ENCODE measurements around the gene MAD2L2. TPM values are rescaled to one million over a fixed set of nuclear protein-coding genes. Genes with fewer than 3 reads are reported as not detected.
A peak's percentile ranks its signal among the peaks of the same experiment; 100 is the strongest.

The MAD2L2 gene
- total and polyA plus RNA-seq, 9 of the 15 experiments (the other 6 are each of a cell fraction or from before 2014, with no cell fraction given) = 12.4 to 286 (median 143) TPM

GRCh38 chr1:11680270-11681070 lies 478 bp downstream of the MAD2L2 start (continued):
- TF ChIP-seq ZNF232 (CRISPR knock-in tag; IDR thresholded peaks at IDR 0.05) (peak; percentile 34; the same call in 1 of the 2 replicates), KHSRP (IDR thresholded peaks at IDR 0.05) (no peak), KLF13 (tag; IDR thresholded peaks at IDR 0.05; ENCODE audit: borderline replicate concordance, low read depth) (no peak), BCL6 (CRISPR knock-in tag; IDR thresholded peaks at IDR 0.05) (no peak), MYC (IDR thresholded peaks at IDR 0.05; ENCODE audit: low read depth, low read length) (no peak), MYC (CRISPR knock-in tag; IDR thresholded peaks at IDR 0.05; ENCODE audit: borderline replicate concordance, low read depth) (peak; percentile 48; the same call in 1 of the 2 replicates), FUS (optimal IDR thresholded peaks at IDR 0.05; ENCODE audit: low read depth, low read length) (no peak), ZBTB17 (CRISPR knock-in tag; IDR thresholded peaks at IDR 0.05) (no peak), NR2C2 (CRISPR knock-in tag; IDR thresholded peaks at IDR 0.05) (no peak), NR2C2 (tag; IDR thresholded peaks at IDR 0.05) (no peak), NFRKB (IDR thresholded peaks at IDR 0.05; ENCODE audit: low read depth) (no peak), ZBTB7A (IDR thresholded peaks at IDR 0.05; ENCODE audit: borderline replicate concordance, control insufficient read depth, low read depth, low read length) (peak; percentile 27; the same call in 1 of the 2 replicates), GATA2 (CRISPR knock-in tag; IDR thresholded peaks at IDR 0.05) (no peak), MXI1 (IDR thresholded peaks at IDR 0.05; ENCODE audit: low read depth, low read length) (no peak), DDX20 (tag; IDR thresholded peaks at IDR 0.05; ENCODE audit: low read depth) (no peak), ZNF589 (CRISPR knock-in tag; IDR thresholded peaks at IDR 0.05; ENCODE audit: low read depth) (peak; percentile 46; the same call in 1 of the 2 replicates), CBFB (CRISPR knock-in tag; IDR thresholded peaks at IDR 0.05) (0 out of 2 replicates have a peak, but pooled peaks have one; percentile 23), SAP30 (IDR thresholded peaks at IDR 0.05; ENCODE audit: borderline replicate concordance, insufficient read depth, low read depth, low read length, poor library complexity, severe bottlenecking) (peak; percentile 69), ZNF764 (CRISPR knock-in tag; IDR thresholded peaks at IDR 0.05; ENCODE audit: low read depth) (no peak), SRSF3 (IDR thresholded peaks at IDR 0.05; ENCODE audit: insufficient read depth, low read length) (no peak), POLR3G (IDR thresholded peaks at IDR 0.05; ENCODE audit: extremely low read depth, insufficient read length, insufficient replicate concordance) (no peak), MLLT1 (IDR thresholded peaks at IDR 0.05) (peak in 1 of 2 experiments; percentile 32; a peak in 1 of 4 replicates), HOXB6 (CRISPR knock-in tag; IDR thresholded peaks at IDR 0.05; ENCODE audit: borderline replicate concordance) (no peak), FOXP1 (CRISPR knock-in tag; IDR thresholded peaks at IDR 0.05) (no peak; the same call in 1 of the 2 replicates)
- TF ChIP-seq, protein P1, sequence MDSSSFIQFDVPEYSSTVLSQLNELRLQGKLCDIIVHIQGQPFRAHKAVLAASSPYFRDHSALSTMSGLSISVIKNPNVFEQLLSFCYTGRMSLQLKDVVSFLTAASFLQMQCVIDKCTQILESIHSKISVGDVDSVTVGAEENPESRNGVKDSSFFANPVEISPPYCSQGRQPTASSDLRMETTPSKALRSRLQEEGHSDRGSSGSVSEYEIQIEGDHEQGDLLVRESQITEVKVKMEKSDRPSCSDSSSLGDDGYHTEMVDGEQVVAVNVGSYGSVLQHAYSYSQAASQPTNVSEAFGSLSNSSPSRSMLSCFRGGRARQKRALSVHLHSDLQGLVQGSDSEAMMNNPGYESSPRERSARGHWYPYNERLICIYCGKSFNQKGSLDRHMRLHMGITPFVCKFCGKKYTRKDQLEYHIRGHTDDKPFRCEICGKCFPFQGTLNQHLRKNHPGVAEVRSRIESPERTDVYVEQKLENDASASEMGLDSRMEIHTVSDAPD (CRISPR knock-in tag; IDR thresholded peaks at IDR 0.05) = no peak
